ENCODE measurements around the gene ZC3H12D.
"Not testable (repeated sequence)": the region's sequence is repeated elsewhere in the genome, so short reads cannot be mapped to it uniquely, and the experiment has no call there.

Gene ZC3H12D

DNA sequence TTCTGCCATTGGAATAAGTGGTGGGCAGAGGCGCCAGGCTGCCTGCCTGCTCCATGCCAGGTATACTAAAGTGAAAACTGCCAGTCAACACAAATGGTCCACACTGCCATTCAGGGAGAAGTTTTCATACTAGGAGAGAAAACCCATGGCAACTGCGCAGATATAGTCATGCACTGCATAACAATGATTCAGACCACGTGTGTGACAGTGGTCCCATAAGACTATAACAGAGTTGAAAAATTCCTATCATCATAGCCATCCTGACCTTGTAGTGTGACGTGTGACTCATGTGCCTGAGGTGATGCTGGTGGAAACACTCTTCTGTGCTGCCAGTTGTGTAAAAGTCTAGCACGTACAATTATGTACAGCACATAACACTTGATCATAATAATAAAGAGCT is 25.1 kb downstream of the ZC3H12D start:
- no peak for DNase-seq (ENCODE audit: low read depth)

DNA sequence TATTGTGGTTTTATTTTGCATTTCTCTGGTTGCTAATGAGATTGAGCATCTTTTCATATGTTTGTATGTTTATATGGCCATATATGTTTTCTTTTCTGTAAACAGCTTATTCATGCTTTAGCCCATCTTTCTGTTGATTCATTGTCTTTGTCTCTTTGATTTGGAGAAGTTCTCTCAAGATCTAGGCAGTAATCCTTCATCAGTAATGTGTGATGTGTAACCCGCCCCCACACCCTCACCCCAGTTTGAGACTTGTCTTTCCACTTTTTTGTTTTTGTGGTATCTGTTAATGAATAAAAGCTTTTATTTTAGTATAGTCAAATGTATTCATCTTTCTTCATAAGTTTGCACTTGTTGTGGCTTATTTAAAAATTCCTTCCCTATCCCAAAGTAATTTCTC is 26.0 kb downstream of the ZC3H12D start:
- DNase-seq (ENCODE audit: low read depth), result no peak

DNA sequence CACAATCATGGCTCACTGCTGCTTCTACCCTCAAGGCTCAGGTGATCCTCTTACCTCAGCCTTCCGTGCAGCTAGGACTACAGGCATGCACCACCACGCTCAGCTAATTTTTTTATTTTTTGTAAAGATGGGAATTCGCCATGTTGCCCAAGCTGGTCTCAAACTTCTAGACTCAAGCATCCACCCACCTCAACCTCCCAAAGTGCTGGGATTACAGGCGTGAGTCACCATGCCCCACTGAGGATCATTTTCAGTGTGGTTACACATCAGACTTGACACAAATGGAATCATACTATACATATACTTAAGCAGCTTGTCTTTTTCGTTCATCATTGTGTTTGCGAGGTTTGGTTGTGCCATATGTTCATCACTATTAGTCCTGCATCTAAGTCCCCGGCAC is 26.6 kb downstream of the ZC3H12D start:
- no peak for DNase-seq (ENCODE audit: low read depth)

DNA sequence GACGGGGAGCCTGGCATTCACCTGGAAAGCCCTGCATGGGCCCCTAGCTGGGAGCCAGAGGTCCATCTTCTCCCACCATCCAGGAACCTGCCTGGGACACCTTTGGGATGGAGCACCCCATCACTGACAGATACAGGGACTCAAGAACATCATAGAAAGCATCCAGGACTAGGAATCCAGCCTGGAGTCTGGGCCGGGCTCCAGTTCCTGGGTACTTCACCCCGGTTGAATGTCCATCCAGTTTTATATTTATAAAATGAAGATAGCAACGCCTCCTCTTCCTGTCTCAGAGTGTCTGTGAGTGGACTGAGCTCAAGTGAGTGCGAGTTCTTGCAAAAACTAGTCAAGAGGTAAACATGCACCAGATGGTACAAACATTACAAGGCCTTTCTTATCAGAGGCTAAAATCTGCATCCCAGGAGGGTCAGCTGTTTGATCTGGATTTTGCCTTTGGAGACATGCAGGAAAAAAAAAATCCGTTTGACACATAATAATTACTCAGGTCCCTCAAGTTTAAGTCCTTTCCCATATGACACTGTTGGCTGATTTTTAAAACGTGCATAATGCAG is 27.4 kb downstream of the ZC3H12D start:
- DNase-seq (ENCODE audit: low read depth), result no peak

DNA sequence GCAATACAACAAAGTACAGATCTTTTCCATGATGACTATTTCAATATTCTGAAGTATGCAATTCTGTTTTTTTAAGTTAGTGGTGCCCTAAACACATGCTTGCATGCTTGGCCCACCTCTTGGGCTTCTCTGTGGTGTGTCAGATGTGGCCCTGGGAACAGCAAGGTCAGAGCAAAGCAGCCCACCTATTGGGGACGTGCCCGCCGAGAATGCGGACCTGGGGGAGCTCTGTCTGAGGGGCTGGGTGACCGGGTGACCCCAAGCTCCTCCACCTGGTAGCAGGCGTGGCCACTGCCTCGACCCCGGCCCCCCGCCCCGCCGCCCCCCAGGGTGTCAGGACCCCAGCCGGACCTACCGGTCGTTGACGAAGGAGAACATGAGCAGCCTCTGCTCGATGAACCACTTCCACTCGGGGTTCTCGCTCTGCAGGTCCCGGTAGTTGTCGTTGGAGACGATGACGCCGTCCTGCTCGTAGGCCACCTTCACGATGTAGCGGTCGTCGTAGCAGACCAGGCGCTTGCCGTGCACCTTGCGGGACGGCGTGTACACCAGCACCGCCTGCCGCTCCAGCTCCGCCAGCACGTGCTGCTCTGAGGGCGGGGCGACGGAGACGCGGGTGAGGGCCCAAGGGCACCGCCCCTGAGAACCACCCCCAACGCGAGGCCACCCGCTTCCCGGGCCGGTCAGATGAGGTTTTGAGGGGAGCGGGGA is 28.3 kb downstream of the ZC3H12D start:
- no peak for DNase-seq (ENCODE audit: low read depth)

DNA sequence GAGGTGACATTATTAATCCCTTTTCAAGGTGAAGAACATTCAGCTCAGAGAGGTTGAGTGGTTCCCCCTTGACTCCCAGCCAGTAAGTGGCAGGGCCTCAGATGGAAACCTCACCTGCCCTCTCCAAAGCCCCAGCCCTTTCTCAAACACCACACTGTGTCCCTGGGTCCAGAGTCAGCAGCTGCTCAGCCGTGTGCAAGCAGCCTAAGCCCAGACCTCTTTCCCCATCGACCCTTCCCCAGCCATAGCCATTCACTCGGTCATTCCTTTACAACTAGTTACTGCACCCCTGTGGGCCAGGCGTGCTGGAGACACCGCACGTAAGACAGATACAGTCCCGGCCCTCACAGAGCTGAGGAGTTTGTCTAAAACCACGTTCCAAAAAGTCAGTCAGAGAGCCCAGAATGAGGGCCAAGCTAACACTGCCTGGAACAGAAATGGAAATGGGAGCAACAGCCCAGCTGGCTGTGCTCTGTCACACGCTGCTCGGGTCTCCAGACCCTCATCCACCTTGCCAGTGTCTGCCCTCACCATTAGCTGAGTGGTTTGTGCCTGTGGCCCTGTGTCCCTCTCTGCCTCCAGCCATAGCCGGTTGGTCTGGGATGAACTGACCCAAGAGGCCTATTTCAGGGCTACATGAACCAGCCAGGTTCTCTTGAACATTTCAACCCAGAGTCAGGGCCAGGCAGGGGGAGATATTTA is 29.6 kb downstream of the ZC3H12D start:
- no peak for DNase-seq (ENCODE audit: low read depth)

DNA sequence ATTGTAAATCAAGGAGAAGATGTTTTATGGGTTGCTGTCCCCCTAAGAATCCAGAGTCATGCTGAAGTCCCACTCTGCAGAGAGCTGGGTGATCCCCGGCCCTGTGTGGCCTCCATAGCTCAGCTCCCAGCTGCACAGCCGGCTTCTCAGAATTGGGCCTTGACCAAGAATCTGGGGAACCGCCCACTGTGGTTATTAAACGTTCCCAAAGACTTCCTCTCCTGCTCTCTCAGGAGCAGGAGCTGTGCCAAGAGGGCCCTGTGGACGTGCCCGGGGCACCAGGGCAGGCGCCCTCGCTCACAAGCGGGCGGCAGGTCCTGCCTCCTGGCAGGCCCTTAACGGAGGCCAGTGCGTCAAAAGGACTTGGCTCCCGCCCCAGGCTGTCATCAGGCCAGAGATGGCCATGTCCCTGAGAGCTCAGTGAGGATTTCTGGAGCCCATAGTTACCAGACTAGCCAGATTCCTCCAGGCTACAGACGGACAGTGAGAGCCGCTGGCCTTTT is 30.4 kb downstream of the ZC3H12D start:
- DNase-seq (ENCODE audit: low read depth), result no peak

DNA sequence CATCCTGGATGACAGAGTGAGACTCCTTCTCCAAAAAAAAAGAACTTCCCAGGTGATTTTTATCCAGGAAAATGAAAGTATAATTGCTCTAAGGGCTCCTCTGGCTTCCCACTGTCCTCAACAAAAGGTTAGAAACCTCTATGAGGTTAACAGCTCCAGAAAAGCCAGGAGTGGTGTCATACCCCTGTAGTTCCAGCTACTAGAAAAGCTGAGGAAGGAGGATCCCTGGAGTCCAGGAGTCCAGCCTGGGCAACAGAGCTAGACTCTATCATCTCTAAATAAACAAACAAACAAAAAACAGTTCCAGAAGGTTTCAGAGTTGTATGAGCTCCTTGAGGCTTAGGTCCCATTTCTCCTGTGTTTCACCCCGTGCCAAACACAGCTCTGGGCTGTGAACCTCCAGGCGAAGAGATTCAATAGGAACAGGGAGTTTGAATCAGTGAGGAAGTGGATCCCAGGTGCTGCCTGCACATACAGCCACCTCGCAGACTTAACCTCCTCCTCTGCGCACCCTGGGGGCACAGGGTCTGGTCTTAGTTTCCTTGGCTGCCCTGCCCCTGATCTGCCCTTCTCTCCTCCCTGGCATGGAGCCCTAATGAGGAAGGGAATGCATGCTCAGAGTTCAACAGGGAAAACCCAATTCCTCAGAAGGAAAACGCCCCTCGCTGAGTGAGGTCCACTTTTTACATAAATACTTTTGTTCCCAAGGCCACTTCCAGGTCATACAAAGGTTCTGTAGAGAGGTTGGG is 31.0 kb downstream of the ZC3H12D start:
- DNase-seq (ENCODE audit: low read depth), result no peak

DNA sequence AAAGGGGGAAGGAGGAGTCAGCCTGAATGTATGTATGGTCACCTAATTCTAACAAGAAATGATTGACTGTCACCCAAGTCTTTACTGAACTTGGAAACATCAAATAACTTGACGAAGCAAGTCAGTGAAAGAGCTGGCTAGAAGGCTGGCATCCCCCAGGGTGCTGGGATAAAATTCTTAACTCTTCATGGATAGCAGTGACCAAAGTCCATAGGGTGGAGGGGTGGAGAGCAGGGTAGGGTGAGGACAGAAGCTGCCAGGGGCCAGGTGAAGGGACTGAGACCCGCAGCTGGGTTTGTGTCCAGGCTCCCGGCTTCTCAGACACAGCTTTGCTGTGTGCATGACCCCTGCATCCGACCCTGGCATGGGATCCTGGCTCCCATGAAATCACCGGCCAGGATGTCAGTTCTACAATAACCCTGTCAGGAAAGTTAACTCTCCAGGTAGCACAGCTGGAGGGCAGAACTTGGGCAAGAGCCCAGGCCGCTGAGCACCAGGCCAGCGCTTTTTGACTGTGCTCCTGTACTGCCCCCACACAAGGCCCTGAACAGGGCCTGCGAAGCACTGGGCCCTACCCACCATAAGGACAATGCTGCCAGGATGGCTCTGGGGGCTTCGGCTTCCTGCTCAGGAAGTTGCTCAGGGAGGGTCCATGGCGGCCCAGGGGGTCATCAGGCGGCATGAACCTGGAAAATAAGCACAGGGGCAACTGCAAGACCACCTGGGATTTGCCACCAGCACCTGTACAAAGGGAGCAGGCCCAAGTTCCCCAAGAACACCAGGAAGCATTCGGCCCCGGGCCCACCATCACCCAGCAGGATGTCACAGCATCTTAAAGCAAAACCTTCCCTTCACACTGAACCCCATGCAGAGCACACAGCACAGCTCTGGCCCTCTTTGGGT is 32.5 kb downstream of the ZC3H12D start:
- no peak for DNase-seq (ENCODE audit: low read depth)

DNA sequence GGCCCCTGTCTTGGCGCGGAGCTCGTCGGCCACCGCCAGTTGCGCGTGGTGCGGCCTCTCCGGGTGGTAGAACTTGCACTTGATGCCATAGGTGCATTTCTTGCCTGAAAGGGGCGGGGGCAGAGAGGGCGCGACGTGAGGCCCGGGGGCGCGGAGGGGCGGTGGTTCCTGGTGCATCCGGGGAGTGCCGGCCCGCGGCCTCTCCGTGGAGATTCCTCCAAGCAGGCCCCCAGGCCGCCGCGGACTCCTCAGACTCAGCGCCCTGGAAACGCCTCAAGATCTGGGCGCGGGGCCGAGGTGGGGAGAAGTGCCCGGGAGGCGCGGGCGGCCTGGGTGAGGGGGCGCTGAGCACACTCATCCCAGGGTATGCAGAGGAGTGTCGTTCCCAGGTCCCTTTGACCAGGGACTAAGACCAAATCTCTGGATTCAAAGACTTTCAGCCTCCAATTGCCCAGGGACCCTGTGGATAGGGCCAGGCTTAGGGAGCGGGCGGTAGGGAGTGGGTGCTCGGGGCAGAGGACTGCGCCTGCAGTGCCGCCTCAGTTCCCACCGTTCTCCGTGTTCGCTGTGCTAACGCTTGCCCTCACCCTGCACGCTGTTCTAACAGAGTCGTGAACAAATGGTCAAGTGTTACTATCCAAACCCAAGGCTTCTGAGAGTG is 33.3 kb downstream of the ZC3H12D start:
- no peak for DNase-seq (ENCODE audit: low read depth)

DNA sequence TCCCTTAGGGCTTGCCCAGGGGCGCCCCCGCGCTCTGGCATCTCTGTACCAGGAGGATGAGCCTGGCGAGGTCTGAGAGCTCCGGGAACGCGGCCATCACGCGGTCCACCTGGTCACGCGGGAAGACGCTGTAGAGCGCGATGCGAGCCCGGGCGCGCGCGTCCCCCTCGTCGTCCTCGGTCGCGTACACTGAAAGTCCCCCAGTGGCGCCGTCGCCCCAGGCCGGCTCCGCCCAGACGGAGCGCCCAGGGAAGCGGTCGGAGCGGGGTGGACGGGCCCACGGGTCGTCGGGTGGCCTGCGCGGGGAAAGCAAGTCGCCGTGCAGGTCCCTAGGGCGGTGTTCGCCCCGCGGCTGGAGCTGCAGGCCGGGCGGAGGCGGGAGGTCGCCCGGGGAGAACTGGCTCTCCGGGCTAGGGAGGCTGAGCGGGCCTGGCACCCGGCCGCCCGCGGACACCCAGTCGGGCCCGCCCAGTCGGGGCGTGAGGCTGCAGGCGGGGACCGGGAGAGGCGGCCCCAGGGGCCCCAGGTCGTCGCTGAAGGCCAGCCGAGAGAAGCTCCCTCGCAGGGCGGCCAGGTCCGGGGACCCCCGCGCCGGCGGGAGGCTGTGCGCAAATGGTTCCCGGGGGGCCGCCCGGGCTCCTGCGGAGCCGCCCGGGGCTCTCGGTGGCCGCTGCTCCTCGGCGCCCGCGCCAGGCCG is 34.0 kb downstream of the ZC3H12D start:
- no peak for DNase-seq (ENCODE audit: low read depth)

DNA sequence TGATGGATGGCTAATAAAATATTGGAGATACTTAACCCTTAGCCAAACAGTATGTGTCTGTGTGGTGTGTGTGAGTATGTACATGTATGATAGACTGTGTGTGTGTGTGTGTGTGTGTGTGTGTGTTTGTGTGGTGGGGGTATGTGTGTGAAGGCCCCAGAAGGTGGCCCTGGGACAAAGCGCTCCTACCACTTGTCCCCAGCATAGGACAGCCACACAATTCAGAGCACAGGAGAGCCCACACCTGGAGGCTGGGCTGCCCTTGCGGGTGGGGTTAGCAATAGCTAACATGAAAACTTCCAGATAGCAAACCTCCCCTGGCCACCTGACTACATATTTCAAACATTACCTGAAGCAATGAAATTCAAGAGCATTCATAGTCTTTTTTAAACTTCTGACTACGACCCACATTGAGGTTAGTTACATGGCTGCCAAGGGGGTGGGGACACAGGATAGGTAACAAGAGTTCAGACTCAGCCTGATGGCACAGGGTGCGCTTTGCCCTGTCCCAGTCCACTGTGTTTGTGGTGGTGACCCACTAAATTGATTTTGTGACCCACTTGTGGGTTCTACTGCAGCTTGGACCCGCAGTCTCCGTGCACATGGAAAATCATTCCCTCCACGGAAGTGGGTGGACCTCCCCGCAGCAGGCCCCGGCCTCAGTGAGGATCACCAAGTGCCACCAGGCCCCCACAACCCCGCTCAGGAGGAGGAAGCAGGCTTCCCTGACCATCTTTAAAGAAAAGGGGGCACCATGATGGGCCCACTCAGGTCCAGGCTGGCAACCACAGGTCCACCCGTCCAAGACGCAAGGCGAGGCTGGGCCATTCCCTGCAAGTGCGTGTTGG is 34.8 kb downstream of the ZC3H12D start:
- DNase-seq (ENCODE audit: low read depth), result no peak

DNA sequence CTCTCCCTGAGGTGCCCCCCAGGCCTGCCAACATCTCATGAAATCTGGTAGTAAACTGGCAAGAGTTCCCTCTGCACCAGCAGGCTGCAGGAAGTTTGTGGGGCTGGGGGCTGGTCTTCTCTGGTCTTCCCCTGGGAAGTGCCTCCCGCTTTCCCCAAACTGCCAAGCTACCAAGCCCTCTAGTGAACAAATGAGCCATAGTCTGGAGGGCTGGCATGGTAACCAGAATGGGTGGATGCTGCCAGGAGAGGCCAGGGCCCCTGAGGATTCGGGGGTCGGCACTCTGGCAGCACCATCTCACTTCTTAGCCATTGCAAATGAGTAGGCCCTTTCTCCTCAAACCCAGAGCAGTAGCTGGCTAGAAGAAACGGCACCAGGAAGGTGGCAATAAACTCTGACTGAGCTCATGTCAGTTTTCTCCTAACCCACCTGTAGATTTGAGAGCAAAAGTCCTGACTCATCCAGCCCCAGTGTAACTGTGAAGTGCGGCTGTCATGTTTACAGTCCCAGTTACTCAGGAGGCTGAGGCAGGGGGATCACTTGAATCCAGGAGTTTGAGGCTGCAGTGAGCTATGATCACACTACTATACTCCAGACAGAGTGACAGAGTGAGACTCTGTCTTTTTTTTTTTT is 35.9 kb downstream of the ZC3H12D start:
- DNase-seq (ENCODE audit: low read depth), result no peak

DNA sequence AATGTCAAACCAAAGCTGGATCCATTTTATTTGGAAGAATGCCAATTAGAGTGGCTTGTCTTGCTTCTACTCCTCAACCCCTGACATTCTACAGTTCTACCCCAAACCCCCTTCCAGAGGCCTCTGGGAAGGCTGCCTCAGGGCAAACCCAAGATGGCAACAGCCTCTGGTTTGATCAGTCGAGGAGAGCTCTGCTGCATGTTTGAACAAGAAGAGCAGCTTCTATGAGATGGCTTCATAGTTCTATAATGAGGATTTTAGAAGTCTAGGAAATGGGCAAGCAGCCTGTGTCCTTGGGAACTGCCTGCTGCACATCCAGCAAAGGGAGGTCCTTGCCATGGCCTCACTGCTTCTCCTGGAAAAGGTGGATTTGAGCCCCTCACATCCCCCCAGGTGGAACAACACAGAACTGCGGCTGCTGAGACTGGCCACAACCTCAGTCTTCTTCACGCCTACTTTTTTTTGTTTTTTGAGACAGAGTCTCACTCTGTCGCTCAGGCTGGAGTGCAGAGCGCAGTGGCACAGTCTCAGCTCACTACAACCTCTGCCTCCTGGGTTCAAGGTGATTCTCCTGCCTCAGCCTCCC is 37.9 kb downstream of the ZC3H12D start:
- DNase-seq (ENCODE audit: low read depth), result no peak

DNA sequence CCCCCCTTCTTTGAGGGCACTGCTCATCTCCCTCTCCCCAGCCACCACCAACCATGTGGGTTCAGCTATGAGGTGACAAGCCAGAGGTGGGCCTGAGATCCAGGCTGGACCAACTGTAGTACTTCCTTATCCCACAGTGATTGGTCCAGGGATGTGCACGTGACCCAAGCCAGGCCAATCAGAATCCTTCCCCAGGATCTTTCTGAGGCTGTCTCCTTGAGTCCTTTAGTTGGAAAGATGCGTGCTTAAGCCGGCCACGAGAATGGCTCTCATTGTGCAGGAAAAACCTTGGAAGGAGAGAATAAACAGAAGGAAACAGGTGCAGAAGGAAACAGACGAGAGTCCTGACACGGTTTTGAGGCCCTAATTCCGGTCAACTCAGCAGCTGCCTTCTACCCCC is 39.2 kb downstream of the ZC3H12D start:
- no peak for DNase-seq (ENCODE audit: low read depth)

DNA sequence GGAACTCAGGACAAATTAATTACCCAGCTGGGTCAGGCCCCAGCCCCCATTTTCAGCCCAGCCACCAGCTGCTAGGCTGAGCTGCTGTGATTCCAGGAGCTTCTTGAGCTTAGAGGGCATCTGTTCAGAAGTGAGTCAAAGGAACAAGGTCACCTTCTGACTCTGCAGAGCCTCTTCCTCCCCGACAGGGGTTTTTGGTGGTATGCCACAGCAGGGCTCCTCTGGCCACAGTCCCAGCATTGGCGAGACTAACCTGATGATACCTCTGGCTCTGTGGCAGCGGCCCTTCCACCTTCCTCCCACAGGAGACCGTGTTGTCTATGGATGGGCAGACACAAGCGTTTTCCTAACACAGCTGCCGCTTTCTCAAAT is 39.7 kb downstream of the ZC3H12D start:
- DNase-seq (ENCODE audit: low read depth), result no peak

DNA sequence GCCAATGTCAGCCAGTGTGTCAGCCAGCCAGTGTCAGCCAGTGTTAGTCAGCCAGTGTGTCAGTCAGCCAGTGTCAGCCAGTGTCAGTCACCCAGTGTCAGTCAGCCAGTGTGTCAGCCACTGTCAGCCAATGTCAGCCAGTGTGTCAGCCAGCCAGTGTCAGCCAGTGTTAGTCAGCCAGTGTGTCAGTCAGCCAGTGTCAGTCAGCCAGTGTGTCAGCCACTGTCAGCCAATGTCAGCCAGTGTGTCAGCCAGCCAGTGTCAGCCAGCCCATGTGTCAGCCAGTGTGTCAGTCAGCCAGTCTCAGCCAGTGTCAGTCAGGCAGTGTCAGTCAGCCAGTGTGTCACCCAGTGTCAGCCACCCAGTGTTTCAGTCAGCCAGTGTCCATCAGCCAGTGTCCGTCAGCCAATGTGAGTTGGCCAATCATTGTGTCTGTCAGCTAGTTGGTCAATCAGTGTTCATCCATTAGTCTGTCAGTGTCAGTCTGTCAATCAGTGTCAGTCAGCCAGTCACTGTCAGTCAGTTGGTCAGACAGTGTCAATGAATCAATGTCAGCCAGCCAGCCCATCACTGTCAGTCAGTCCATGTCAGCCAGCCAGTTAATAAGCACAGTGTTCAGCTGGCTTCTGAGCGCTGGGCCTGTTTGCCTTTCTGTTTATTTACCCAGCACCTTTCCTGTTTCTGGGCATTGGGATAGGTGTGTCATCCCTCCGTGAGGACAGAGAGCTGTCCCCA is 40.3 kb downstream of the ZC3H12D start:
- DNase-seq (ENCODE audit: low read depth), result not testable (repeated sequence)

All from T-helper 22 cell (primary cell).